Liver (tissue), 9 donors: Measurements from ENCODE around the gene DNASE2. TPM values are rescaled to one million over a fixed set of nuclear protein-coding genes. Genes with fewer than 3 reads are reported as not detected.

Source experiments
- DNase-seq: peaks from one replicate; pipeline ENCODE4 v3.0.0-alpha.2; 2017; ENCODE audit warnings: low spot score
- H3K27ac ChIP-seq, 2 donors: one replicate each; pipeline ENCODE4 v1.7.0; 2013; ENCODE audit warnings: inconsistent platforms in 2 of 2, low read length in 2 of 2, control low read depth in 1 of 2, low read depth in 1 of 2, mild to moderate bottlenecking in 1 of 2
- H3K27me3 ChIP-seq, 4 donors: one replicate each; pipeline versions ENCODE4 v1.6.1 to v1.7.0; 2013; ENCODE audit warnings: low read length in 3 of 4, inconsistent platforms in 1 of 4, mild to moderate bottlenecking in 1 of 4, moderate library complexity in 1 of 4; ENCODE audit not compliant: control insufficient read depth in 4 of 4, insufficient read depth in 4 of 4
- H3K36me3 ChIP-seq, 4 donors: one replicate each; pipeline versions ENCODE4 v1.6.1 to v1.7.0; 2013; ENCODE audit warnings: low read length in 3 of 4, mild to moderate bottlenecking in 3 of 4, low read depth in 1 of 4, moderate library complexity in 1 of 4; ENCODE audit not compliant: control insufficient read depth in 4 of 4, insufficient read depth in 3 of 4
- H3K4me1 ChIP-seq, 4 donors: one replicate each; pipeline versions ENCODE4 v1.6.1 to v1.7.0; 2013; ENCODE audit warnings: low read length in 3 of 4, mild to moderate bottlenecking in 3 of 4, moderate library complexity in 1 of 4; ENCODE audit not compliant: control insufficient read depth in 4 of 4, insufficient read depth in 4 of 4
- H3K4me3 ChIP-seq, 3 donors: one replicate each; pipeline versions ENCODE4 v1.6.1 to v1.7.0; 2013; ENCODE audit warnings: low read length in 3 of 3, control low read depth in 1 of 3, low read depth in 1 of 3, mild to moderate bottlenecking in 1 of 3
- H3K9ac ChIP-seq, 2 donors: one replicate each; pipeline ENCODE4 v1.7.0; 2013; ENCODE audit warnings: low read length in 2 of 2, mild to moderate bottlenecking in 2 of 2, moderate library complexity in 2 of 2, control low read depth in 1 of 2, low read depth in 1 of 2
- H3K9me3 ChIP-seq, 4 donors: one replicate each; pipeline versions ENCODE4 v1.6.1 to v1.7.0; 2013; ENCODE audit warnings: low read length in 3 of 4; ENCODE audit not compliant: control insufficient read depth in 4 of 4
- CTCF ChIP-seq: fragments of 150-350 bp; IDR thresholded peaks from 2 replicates; pipeline ENCODE4 v1.5.1; 2017; ENCODE audit warnings: improper control_type of control experiment, low read depth, low read length; ENCODE audit not compliant: missing input control
- EGR1 ChIP-seq, 2 donors: IDR thresholded peaks; 2 replicates each; pipeline ENCODE4 v1.6.1; 2016 to 2018; ENCODE audit warnings: antibody characterized with exemption in 2 of 2, low read depth in 2 of 2
- FOXA2 ChIP-seq: IDR thresholded peaks from 2 replicates; pipeline ENCODE4 v1.6.1; 2016; ENCODE audit warnings: antibody characterized with exemption
- GABPA ChIP-seq, 2 donors: IDR thresholded peaks in 1 of 2; conservative IDR thresholded peaks in 1 of 2; 2 replicates each; pipeline ENCODE4 v1.6.1; 2016; ENCODE audit warnings: antibody characterized with exemption in 2 of 2, mild to moderate bottlenecking in 1 of 2, moderate library complexity in 1 of 2
- HNF4G ChIP-seq: IDR thresholded peaks from 2 replicates; pipeline ENCODE4 v1.6.1; 2016; ENCODE audit warnings: antibody characterized with exemption
- JUND ChIP-seq, 2 donors: IDR thresholded peaks; 2 replicates each; pipeline ENCODE4 v1.6.1; 2016; ENCODE audit warnings: antibody characterized with exemption in 2 of 2
- NR2F2 ChIP-seq: IDR thresholded peaks from 2 replicates; pipeline ENCODE4 v1.6.1; 2016; ENCODE audit warnings: antibody characterized with exemption
- RAD21 ChIP-seq, 2 donors: IDR thresholded peaks; 2 replicates each; pipeline ENCODE4 v1.6.1; 2016; ENCODE audit warnings: antibody characterized with exemption in 2 of 2, mild to moderate bottlenecking in 2 of 2
- RXRA ChIP-seq, 2 donors: IDR thresholded peaks; 2 replicates each; pipeline ENCODE4 v1.6.1; 2017 to 2018; ENCODE audit warnings: antibody characterized with exemption in 2 of 2, mild to moderate bottlenecking in 1 of 2
- SP1 ChIP-seq: IDR thresholded peaks from 2 replicates; pipeline ENCODE4 v1.6.1; 2018; ENCODE audit warnings: antibody characterized with exemption, mild to moderate bottlenecking
- TAF1 ChIP-seq: conservative IDR thresholded peaks from 2 replicates; pipeline ENCODE4 v1.6.1; 2016; ENCODE audit warnings: antibody characterized with exemption, mild to moderate bottlenecking
- YY1 ChIP-seq: IDR thresholded peaks from 2 replicates; pipeline ENCODE4 v1.6.1; 2016; ENCODE audit warnings: antibody characterized with exemption, mild to moderate bottlenecking
- ZBTB33 ChIP-seq: IDR thresholded peaks from 2 replicates; pipeline ENCODE4 v1.6.1; 2016; ENCODE audit warnings: antibody characterized with exemption
- WGBS: extraction: QIAGEN DNeasy Blood & Tissue Kit; methylation state at CpG from one replicate; pipeline ENCODE4 v1.1.7; 2013; 5-methylcytosine and 5-hydroxymethylcytosine counted together
- polyA plus RNA-seq, 2 donors: library from polyadenylated mRNA; stranded (reverse) in 1 of 2; unstranded in 1 of 2; fragments of 200-250 nt in 1 of 2; fragments of >200 nt in 1 of 2; fragmentation: Nextera tagmentation in 1 of 2; extraction: Ambion mirVana in 1 of 2; gene quantifications; one replicate each; pipeline versions ENCODE4 v1.2.1 to v1.2.3, GENCODE V29; 2013 to 2015
- total RNA-seq, 2 donors: library from RNA; depleted of rRNA; stranded (reverse); fragments of >200 nt; gene quantifications; one replicate each; pipeline ENCODE4 v1.2.3, GENCODE V29; 2014
- TF ChIP-seq, protein P1 (sequence below): IDR thresholded peaks from 2 replicates; pipeline ENCODE4 v1.6.1; 2016; ENCODE audit warnings: antibody characterized with exemption
- TF ChIP-seq, protein P2 (sequence below): IDR thresholded peaks from 2 replicates; pipeline ENCODE4 v1.6.1; 2016; ENCODE audit warnings: antibody characterized with exemption
- TF ChIP-seq, protein P3 (sequence below): IDR thresholded peaks from 2 replicates; pipeline ENCODE4 v1.6.1; 2016; ENCODE audit warnings: antibody characterized with exemption, mild to moderate bottlenecking
- donor health status: healthy.
- donor health status: healthy.
- donor health status: healthy.
- donor health status: healthy.
- donor health status: healthy.

DNASE2 gene
- total and polyA plus RNA-seq, 4 donors = 11.3 to 18.4 (median 12.8) TPM

GRCh38 chr19:12858041-12858928 is 23.0 kb downstream of the DNASE2 start:
- DNase-seq = no peak
- no peak overlapping the region for H3K27ac ChIP-seq

GRCh38 chr19:12856653-12857052 is 24.6 kb downstream of the DNASE2 start:
- H3K36me3 ChIP-seq = no peaks in the 10 kb centered on the region
- H3K9ac ChIP-seq = no peak overlapping the region
- WGBS = 56% methylated on average over 1 of the region's 1 CpG
- DNase-seq = no peak
- H3K4me3 ChIP-seq = no peak overlapping the region
- H3K9me3 ChIP-seq = no peaks in the 10 kb centered on the region
- TF ChIP-seq, protein P1, sequence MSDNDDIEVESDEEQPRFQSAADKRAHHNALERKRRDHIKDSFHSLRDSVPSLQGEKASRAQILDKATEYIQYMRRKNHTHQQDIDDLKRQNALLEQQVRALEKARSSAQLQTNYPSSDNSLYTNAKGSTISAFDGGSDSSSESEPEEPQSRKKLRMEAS = no peak
- TF ChIP-seq EGR1 (IDR thresholded peaks at IDR 0.05; ENCODE audit: low read depth in 2 of 2) (no peak), FOXA2 (no peak), HNF4G (no peak), ZBTB33 (no peak), CTCF (no peak), RXRA (IDR thresholded peaks at IDR 0.05) (no peak), TAF1 (no peak), JUND (IDR thresholded peaks at IDR 0.05) (no peak), YY1 (no peak), GABPA (IDR thresholded peaks at IDR 0.05 in 1 of 2, conservative IDR thresholded peaks at IDR 0.05 in 1 of 2) (no peak), NR2F2 (no peak), SP1 (no peak)
- TF ChIP-seq, protein P2, sequence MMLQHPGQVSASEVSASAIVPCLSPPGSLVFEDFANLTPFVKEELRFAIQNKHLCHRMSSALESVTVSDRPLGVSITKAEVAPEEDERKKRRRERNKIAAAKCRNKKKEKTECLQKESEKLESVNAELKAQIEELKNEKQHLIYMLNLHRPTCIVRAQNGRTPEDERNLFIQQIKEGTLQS = no peak
- TF ChIP-seq, protein P3, sequence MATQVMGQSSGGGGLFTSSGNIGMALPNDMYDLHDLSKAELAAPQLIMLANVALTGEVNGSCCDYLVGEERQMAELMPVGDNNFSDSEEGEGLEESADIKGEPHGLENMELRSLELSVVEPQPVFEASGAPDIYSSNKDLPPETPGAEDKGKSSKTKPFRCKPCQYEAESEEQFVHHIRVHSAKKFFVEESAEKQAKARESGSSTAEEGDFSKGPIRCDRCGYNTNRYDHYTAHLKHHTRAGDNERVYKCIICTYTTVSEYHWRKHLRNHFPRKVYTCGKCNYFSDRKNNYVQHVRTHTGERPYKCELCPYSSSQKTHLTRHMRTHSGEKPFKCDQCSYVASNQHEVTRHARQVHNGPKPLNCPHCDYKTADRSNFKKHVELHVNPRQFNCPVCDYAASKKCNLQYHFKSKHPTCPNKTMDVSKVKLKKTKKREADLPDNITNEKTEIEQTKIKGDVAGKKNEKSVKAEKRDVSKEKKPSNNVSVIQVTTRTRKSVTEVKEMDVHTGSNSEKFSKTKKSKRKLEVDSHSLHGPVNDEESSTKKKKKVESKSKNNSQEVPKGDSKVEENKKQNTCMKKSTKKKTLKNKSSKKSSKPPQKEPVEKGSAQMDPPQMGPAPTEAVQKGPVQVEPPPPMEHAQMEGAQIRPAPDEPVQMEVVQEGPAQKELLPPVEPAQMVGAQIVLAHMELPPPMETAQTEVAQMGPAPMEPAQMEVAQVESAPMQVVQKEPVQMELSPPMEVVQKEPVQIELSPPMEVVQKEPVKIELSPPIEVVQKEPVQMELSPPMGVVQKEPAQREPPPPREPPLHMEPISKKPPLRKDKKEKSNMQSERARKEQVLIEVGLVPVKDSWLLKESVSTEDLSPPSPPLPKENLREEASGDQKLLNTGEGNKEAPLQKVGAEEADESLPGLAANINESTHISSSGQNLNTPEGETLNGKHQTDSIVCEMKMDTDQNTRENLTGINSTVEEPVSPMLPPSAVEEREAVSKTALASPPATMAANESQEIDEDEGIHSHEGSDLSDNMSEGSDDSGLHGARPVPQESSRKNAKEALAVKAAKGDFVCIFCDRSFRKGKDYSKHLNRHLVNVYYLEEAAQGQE = no peak
- no peaks in the 10 kb centered on the region for H3K4me1 ChIP-seq
- H3K27ac ChIP-seq = no peak overlapping the region
- H3K27me3 ChIP-seq = no peaks in the 10 kb centered on the region

More at GRCh38 chr19:12858041-12858928, 23.0 kb downstream of the DNASE2 start:
- Histone ChIP-seq H3K4me3 (no peak overlapping the region), H3K27me3 (no peaks in the 10 kb centered on the region), H3K9me3 (no peaks in the 10 kb centered on the region), H3K4me1 (no peaks in the 10 kb centered on the region), H3K36me3 (no peaks in the 10 kb centered on the region), H3K9ac (no peak overlapping the region)
- WGBS = 91% methylated on average over 35 of the region's 35 CpGs
- TF ChIP-seq RAD21 (IDR thresholded peaks at IDR 0.05) (no peak), ZBTB33 (no peak), JUND (IDR thresholded peaks at IDR 0.05) (no peak)
- TF ChIP-seq, protein P1 = no peak
- TF ChIP-seq, protein P2 = no peak
